ENCODE measurements around the gene OLIG3.

DNA sequence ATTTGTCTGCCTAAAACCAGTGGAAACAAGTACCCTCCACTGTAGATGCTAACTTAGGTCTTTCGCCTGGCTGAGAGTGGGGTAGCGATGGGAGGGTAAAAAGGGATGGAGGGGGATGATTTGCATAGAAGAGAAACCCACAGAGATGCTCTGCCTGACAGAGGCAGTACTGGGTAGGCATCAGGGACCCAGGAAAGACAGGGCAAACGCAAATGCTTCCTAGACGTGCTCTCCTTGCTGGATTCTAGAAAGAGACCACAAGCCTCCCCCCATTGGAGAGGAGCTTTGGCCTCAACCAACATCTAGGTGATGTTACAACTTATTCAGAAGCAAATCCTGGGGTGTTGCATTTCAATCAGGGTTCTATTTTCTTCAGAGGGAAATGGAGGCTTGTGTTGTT lies 3.2 kb downstream of the OLIG3 start:
- TF ChIP-seq, protein P1, sequence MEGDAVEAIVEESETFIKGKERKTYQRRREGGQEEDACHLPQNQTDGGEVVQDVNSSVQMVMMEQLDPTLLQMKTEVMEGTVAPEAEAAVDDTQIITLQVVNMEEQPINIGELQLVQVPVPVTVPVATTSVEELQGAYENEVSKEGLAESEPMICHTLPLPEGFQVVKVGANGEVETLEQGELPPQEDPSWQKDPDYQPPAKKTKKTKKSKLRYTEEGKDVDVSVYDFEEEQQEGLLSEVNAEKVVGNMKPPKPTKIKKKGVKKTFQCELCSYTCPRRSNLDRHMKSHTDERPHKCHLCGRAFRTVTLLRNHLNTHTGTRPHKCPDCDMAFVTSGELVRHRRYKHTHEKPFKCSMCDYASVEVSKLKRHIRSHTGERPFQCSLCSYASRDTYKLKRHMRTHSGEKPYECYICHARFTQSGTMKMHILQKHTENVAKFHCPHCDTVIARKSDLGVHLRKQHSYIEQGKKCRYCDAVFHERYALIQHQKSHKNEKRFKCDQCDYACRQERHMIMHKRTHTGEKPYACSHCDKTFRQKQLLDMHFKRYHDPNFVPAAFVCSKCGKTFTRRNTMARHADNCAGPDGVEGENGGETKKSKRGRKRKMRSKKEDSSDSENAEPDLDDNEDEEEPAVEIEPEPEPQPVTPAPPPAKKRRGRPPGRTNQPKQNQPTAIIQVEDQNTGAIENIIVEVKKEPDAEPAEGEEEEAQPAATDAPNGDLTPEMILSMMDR (IDR thresholded peaks at IDR 0.05; ENCODE audit: control extremely low read depth in 1 of 3, insufficient read depth in 1 of 3, low read depth in 1 of 3, low read length in 3 of 3): no peak
- TF ChIP-seq USF2 (IDR thresholded peaks at IDR 0.05; ENCODE audit: low read length) (no peak), CHD2 (IDR thresholded peaks at IDR 0.05; ENCODE audit: low read length) (no peak), EZH2 (IDR thresholded peaks at IDR 0.05; ENCODE audit: low read depth, low read length, severe bottlenecking) (peak; percentile 48), KDM5A (IDR thresholded peaks at IDR 0.05; ENCODE audit: low read length) (no peak), CHD1 (IDR thresholded peaks at IDR 0.05; ENCODE audit: low read depth, low read length) (no peak), POLR2AphosphoS5 (IDR thresholded peaks at IDR 0.05; ENCODE audit: low read depth, low read length) (no peak), TAF1 (IDR thresholded peaks at IDR 0.05; ENCODE audit: low read depth, low read length) (no peak), POLR2A (IDR thresholded peaks at IDR 0.05; ENCODE audit: control extremely low read depth in 1 of 2, low read depth in 2 of 2, low read length in 2 of 2) (no peak), SP1 (IDR thresholded peaks at IDR 0.05; ENCODE audit: low read depth, low read length) (no peak), HDAC2 (IDR thresholded peaks at IDR 0.05; ENCODE audit: borderline replicate concordance in 1 of 2, low read depth in 2 of 2, low read length in 2 of 2) (no peak), RAD21 (IDR thresholded peaks at IDR 0.05 in 1 of 2, conservative IDR thresholded peaks at IDR 0.05 in 1 of 2; ENCODE audit: low read depth in 2 of 2, low read length in 2 of 2) (no peak)
- TF ChIP-seq, protein P2, sequence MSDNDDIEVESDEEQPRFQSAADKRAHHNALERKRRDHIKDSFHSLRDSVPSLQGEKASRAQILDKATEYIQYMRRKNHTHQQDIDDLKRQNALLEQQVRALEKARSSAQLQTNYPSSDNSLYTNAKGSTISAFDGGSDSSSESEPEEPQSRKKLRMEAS (IDR thresholded peaks at IDR 0.05): no peak
- TF ChIP-seq, protein P3, sequence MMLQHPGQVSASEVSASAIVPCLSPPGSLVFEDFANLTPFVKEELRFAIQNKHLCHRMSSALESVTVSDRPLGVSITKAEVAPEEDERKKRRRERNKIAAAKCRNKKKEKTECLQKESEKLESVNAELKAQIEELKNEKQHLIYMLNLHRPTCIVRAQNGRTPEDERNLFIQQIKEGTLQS (IDR thresholded peaks at IDR 0.05; ENCODE audit: insufficient read depth, low read depth, low read length): no peak
